D721Med (cell line): ENCODE results near the gene NAT9.

Source experiments
- DNase-seq: peaks from one replicate; pipeline ENCODE4 v3.0.0; 2011; ENCODE audit warnings: low spot score; ENCODE audit not compliant: insufficient read length
- FAIRE-seq: peaks from 2 replicates; lab custom pipeline; 2011; peaks lifted over from hg19 to GRCh38; lab: Jason Lieb, UNC
- CTCF ChIP-seq: IDR thresholded peaks from 2 replicates; pipeline ENCODE4 v1.5.1; 2012; ENCODE audit warnings: mild to moderate bottlenecking, control low read depth; ENCODE audit not compliant: insufficient read depth; ENCODE audit errors: missing control alignments

NAT9 gene

GRCh38 chr17:74739227-74739831, 36.8 kb downstream of the NAT9 start:
- FAIRE-seq (no peak), DNase-seq (no peak)
- TF ChIP-seq CTCF, result no peak

- FAIRE-seq (no peak), DNase-seq (no peak)
- TF ChIP-seq CTCF, result no peak
Observed at GRCh38 chr17:74738051-74738996, 37.8 kb downstream of the NAT9 start.

- FAIRE-seq, result no peak
- DNase-seq, result no peak
- TF ChIP-seq CTCF, result peak; percentile 26
Observed at GRCh38 chr17:74737299-74738050, 38.7 kb downstream of the NAT9 start.

GRCh38 chr17:74736513-74737298, 39.4 kb downstream of the NAT9 start, which contains the start of gene RAB37:
Gene RAB37 (plus strand): TSS chr17:74737256. CDS start chr17:74737273, 17 bp downstream.
- no peak for DNase-seq
- no peak for FAIRE-seq
- peak; percentile 18 for TF ChIP-seq CTCF

- no peak for DNase-seq
- no peak for FAIRE-seq
- TF ChIP-seq CTCF, result no peak
Observed at GRCh38 chr17:74734256-74734655, 41.9 kb downstream of the NAT9 start.

GRCh38 chr17:74733365-74734122, 42.6 kb downstream of the NAT9 start:
- FAIRE-seq, result no peak
- no peak for DNase-seq
- no peak for TF ChIP-seq CTCF
